HG03439 (cell line): ENCODE data around the gene ARFGAP1.

Experiments
- ATAC-seq: cut with Tn5 transposase; IDR thresholded peaks from one replicate; pipeline ENCODE4 v1.9.1; 2021; ENCODE audit warnings: mild to moderate bottlenecking, moderate library complexity; ENCODE audit not compliant: unreplicated experiment

The ARFGAP1 gene

GRCh38 chr20:63277466-63278272 is 5.1 kb downstream of the ARFGAP1 start:
- no peak for ATAC-seq

GRCh38 chr20:63278661-63279060 is 6.0 kb downstream of the ARFGAP1 start:
- no peak for ATAC-seq

GRCh38 chr20:63279931-63280330 is 7.3 kb downstream of the ARFGAP1 start:
- ATAC-seq = no peak

- ATAC-seq = no peak
Measured at GRCh38 chr20:63280371-63280770, 7.8 kb downstream of the ARFGAP1 start.

- ATAC-seq = no peak
Measured at GRCh38 chr20:63280929-63281545, 8.4 kb downstream of the ARFGAP1 start.

GRCh38 chr20:63281742-63282665 is 9.4 kb downstream of the ARFGAP1 start:
- no peak for ATAC-seq

- ATAC-seq = no peak
Measured at GRCh38 chr20:63282946-63283345, 10.3 kb downstream of the ARFGAP1 start.

- ATAC-seq = no peak
Measured at GRCh38 chr20:63283397-63284082, 10.9 kb downstream of the ARFGAP1 start.

- ATAC-seq = no peak
Measured at GRCh38 chr20:63284083-63284440, 11.4 kb downstream of the ARFGAP1 start.

GRCh38 chr20:63284544-63284949 is 11.9 kb downstream of the ARFGAP1 start:
- no peak for ATAC-seq

- no peak for ATAC-seq
Measured at GRCh38 chr20:63284981-63285524, 12.4 kb downstream of the ARFGAP1 start.

- no peak for ATAC-seq
Measured at GRCh38 chr20:63285636-63286615, 13.3 kb downstream of the ARFGAP1 start.

GRCh38 chr20:63286781-63287696 is 14.4 kb downstream of the ARFGAP1 start:
- no peak for ATAC-seq

- ATAC-seq = no peak
Measured at GRCh38 chr20:63287697-63288580, 15.3 kb downstream of the ARFGAP1 start.

GRCh38 chr20:63288581-63289251 is 16.1 kb downstream of the ARFGAP1 start:
- ATAC-seq = no peak

- ATAC-seq = no peak
Measured at GRCh38 chr20:63289311-63290135, 16.9 kb downstream of the ARFGAP1 start.
